Measurements from ENCODE around the gene NEDD8. TPM values are rescaled to one million over a fixed set of nuclear protein-coding genes. Genes with fewer than 3 reads are reported as not detected.

Gene NEDD8
- total RNA-seq = 132 TPM
- long read RNA-seq, transcript NEDD8-201 (4 exons, 708 nt) = major isoform, 45 of 52 reads
- long read RNA-seq, partial matches to known transcripts = 0 of 52 reads
- long read RNA-seq, other reads (novel, unspliced or antisense) = 3 of 52 reads

DNA sequence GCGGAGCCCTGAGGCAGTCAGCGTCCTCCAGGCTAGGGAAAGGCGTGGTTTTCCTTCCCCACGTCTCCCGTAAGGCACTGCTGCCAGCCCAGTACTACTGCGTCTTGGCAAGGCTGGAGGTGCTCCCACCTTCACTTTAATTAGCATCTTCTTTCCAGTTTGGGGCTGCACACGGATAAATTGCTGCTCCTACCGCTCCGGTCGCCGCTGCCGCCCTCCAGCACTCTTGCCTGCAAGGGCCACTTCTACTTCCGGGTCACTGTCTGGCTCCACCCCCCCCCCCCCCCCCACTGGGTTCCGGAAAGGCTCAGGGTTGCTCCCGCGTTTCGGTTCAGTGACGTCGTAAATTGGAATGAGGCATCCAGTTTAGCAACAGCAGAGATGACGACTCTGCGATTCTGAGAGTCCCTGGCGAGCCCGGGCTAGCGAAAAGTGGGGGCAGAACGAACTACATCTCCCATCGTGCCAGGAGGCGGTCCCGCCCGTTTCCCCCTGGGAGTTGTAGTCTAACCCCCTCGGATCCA lies at the start of gene NEDD8:
Gene NEDD8, minus strand, starts transcription at position 247 of the 524 bp plus-strand sequence. Its CDS starts 100 bp downstream, at position 147.
- peaks cover 29% of the 10 kb centered on the region for H3K4me1 ChIP-seq
- intact Hi-C loops (cut with DNase I) = no loop called here

DNA sequence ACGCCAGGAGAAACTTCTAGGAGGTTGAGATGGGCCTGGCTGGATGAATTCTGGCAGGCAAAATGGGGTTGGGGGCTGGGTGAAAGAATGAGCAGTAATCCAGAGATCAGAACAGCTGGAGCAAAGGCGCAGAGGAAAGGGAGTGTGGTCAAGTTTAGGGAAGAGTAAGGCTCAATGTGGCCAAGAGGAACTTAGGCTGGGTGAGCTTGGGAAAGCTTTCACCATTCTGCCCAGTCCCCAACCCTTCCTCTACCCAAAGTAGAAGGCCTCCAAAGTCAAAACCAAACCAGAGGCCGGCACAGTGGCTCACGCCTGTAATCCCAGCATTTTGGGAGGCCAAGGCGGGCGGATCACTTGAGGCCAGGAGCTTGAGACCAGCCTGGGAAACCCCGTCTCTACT lies 49.5 kb upstream of the NEDD8 start:
- peaks cover 48% of the 10 kb centered on the region for H3K4me1 ChIP-seq
- H3K27ac ChIP-seq = peak overlapping the region; percentile 53
- no peak for DNase-seq
- intact Hi-C loops (cut with DNase I) = no loop called here
- TF ChIP-seq, protein P1, sequence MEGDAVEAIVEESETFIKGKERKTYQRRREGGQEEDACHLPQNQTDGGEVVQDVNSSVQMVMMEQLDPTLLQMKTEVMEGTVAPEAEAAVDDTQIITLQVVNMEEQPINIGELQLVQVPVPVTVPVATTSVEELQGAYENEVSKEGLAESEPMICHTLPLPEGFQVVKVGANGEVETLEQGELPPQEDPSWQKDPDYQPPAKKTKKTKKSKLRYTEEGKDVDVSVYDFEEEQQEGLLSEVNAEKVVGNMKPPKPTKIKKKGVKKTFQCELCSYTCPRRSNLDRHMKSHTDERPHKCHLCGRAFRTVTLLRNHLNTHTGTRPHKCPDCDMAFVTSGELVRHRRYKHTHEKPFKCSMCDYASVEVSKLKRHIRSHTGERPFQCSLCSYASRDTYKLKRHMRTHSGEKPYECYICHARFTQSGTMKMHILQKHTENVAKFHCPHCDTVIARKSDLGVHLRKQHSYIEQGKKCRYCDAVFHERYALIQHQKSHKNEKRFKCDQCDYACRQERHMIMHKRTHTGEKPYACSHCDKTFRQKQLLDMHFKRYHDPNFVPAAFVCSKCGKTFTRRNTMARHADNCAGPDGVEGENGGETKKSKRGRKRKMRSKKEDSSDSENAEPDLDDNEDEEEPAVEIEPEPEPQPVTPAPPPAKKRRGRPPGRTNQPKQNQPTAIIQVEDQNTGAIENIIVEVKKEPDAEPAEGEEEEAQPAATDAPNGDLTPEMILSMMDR (IDR thresholded peaks at IDR 0.05) = no peak
- peak in 1 of 2 donors; percentile 25 for ATAC-seq
- no peaks in the 10 kb centered on the region for H3K27me3 ChIP-seq (ENCODE audit: low read depth)
- H3K4me3 ChIP-seq = no peak overlapping the region
- H3K36me3 ChIP-seq = no peaks in the 10 kb centered on the region
- H3K9me3 ChIP-seq = no peaks in the 10 kb centered on the region

More for the DNA sequence above, at the start of gene NEDD8:
- DNase-seq = peak; percentile 93
- Histone ChIP-seq H3K9me3 (no peaks in the 10 kb centered on the region), H3K4me3 (peak within 1 kb of the TSS; percentile 83), H3K27me3 (ENCODE audit: low read depth) (no peaks in the 10 kb centered on the region), H3K36me3 (peaks cover 43% of the 10 kb centered on the region), H3K27ac (peak within 1 kb of the TSS; percentile 91)
- TF ChIP-seq, protein P1 (IDR thresholded peaks at IDR 0.05) = no peak
- ATAC-seq = peak; percentile 92 to 94

DNA sequence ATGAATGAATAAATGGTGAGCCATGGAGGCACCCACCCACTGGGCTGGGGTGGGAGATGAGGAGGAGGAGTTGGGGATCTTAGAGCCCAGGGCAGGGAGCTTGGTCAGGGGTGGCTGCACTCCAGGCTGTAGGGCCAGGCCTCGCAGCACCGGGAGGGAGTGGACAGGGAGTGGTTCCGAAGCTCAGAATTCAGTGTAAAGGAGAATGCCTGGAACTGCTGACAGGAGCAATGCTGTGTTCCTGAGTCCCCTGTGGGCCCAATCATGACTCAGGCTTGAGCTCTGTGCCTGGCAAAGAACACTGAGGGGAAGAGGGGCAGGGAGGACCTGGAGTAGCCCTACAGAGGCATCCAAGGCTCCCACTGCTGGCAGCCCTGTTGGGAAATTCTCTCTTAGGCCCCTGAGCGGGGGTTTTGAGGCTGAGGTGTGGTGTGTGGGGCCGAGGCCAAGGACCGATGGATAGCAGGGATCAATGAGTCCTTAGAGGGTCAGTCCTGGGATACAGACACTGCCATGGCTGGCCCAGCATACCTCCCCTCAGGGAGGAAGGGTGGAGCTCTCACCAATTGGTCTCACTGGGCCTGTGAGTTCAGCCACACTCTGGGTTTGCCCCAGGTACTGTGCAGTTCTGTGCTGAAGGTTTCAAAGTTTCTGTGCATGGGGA lies 48.8 kb upstream of the NEDD8 start:
- intact Hi-C loops (cut with DNase I) = no loop called here
- no peak overlapping the region for H3K27ac ChIP-seq
- no peaks in the 10 kb centered on the region for H3K9me3 ChIP-seq
- no peaks in the 10 kb centered on the region for H3K27me3 ChIP-seq (ENCODE audit: low read depth)
- DNase-seq = no peak
- H3K36me3 ChIP-seq = no peaks in the 10 kb centered on the region
- TF ChIP-seq, protein P1 (IDR thresholded peaks at IDR 0.05) = no peak
- peaks cover 55% of the 10 kb centered on the region for H3K4me1 ChIP-seq
- no peak overlapping the region for H3K4me3 ChIP-seq
- no peak for ATAC-seq

DNA sequence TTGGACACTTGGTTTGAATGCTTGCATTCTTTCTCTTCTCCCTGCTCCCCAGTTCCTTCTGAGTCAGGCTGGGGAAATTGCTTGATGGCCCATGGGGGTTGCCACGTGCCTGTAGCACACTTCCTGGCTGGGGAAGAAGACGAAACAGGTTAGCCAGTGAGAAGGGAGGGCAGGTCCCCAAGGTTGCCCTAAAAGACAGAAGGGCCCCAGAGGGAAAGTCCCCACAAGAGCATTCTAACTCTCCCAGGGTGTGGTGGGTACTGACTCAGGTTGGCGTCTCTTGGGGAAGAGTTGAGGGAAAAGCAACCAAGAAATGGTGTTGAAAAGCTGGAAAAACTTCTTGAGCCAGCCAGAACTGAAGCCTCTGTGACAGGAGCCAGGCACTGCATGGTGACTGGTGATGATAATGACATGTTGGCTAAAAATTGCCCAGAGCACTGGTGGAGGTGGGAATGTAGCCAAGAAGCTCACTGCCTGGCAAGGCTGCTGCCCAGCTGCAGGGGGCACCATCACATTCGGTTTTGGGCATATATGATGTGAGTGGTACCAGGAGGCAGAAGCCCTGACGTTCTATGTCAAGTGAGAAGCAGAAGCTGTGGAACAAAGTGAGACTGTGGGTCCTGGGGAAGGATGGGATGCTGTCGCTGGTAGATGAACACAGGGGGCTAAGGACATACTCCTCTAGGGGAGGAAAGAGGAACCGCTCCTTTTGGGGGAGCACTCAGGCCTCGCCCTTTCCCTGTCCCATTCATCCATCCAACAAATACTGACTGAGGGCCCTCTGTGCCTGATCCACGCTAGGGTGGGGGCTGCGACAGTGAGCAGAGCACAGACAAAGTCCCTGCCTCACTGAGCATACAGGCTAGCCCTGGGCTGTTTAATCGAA lies 47.4 kb upstream of the NEDD8 start:
- Histone ChIP-seq H3K36me3 (no peaks in the 10 kb centered on the region), H3K27ac (no peak overlapping the region), H3K27me3 (ENCODE audit: low read depth) (no peaks in the 10 kb centered on the region), H3K4me3 (no peak overlapping the region), H3K9me3 (no peaks in the 10 kb centered on the region), H3K4me1 (peaks cover 68% of the 10 kb centered on the region)
- TF ChIP-seq, protein P1 (IDR thresholded peaks at IDR 0.05) = peak; percentile 25
- ATAC-seq (peak in 1 of 2 donors; percentile 13), DNase-seq (no peak)
- intact Hi-C loops (cut with DNase I) = no loop called here

DNA sequence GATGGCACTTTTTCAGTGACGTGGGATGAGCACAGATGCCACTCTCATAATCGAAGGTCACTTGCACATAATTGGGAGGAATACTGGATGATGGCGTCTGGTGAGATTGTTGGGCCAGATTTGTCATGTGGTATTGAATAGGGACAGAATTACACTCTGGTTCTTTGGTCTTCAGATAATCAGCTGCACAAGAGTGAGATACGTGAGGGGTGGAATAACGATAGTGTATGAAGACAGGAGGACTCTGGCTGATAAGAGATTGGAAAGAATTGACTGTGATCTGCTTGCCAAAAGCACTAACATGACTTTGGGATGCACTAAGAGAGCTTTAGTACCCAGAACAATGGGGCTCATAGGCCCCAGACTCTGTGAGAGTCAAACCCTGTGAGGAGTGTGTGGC lies 46.3 kb upstream of the NEDD8 start:
- Histone ChIP-seq H3K27me3 (ENCODE audit: low read depth) (no peaks in the 10 kb centered on the region), H3K27ac (no peak overlapping the region), H3K4me3 (no peak overlapping the region), H3K4me1 (peaks cover 79% of the 10 kb centered on the region), H3K9me3 (no peaks in the 10 kb centered on the region), H3K36me3 (no peaks in the 10 kb centered on the region)
- DNase-seq = no peak
- no peak for ATAC-seq
- TF ChIP-seq, protein P1 (IDR thresholded peaks at IDR 0.05) = no peak
- intact Hi-C loops (cut with DNase I) = no loop called here
